WTC11 (cell line): ENCODE measurements around the gene SLC13A4. TPM values are rescaled to one million over a fixed set of nuclear protein-coding genes. Genes with fewer than 3 reads are reported as not detected.

Experiments used
- ATAC-seq: fragments of 200-7000 bp; cut with Tn5 transposase; 2 replicates; pipeline ENCODE4 v1.10.0; 2021; ENCODE audit warnings: mild to moderate bottlenecking, moderate library complexity
- CTCF ChIA-PET: fragments of 300-600 bp; sonication (Branson Sonifier 250); formaldehyde crosslinking; loops from one replicate; lab custom pipeline; 2021; ENCODE audit warnings: antibody characterized with exemption; lab: Charles Lee
- POLR2A ChIA-PET: fragments of 350-600 bp; sonication (Branson Sonifier 250); formaldehyde crosslinking; loops from one replicate; lab custom pipeline; 2021; ENCODE audit warnings: antibody characterized with exemption; lab: Charles Lee
- DNase-seq: peaks from one replicate; pipeline ENCODE4 v3.0.0; 2021; ENCODE audit warnings: low spot score
- H3K27ac Mint-ChIP-seq: 2 replicates; pipeline ENCODE4 v1.8.0; 2021; ENCODE audit warnings: mixed read lengths
- H3K27me3 Mint-ChIP-seq: 2 replicates; pipeline ENCODE4 v1.8.0; 2021; ENCODE audit warnings: low read depth, mild to moderate bottlenecking, moderate library complexity, mixed read lengths
- H3K36me3 Mint-ChIP-seq: 2 replicates; pipeline ENCODE4 v1.8.0; 2021; ENCODE audit warnings: mixed read lengths
- H3K4me1 Mint-ChIP-seq: 2 replicates; pipeline ENCODE4 v1.8.0; 2022; ENCODE audit warnings: mixed read lengths
- H3K4me3 Mint-ChIP-seq: 2 replicates; pipeline ENCODE4 v1.8.0; 2021; ENCODE audit warnings: mild to moderate bottlenecking, moderate library complexity, mixed read lengths
- H3K9me3 Mint-ChIP-seq: 2 replicates; pipeline ENCODE4 v1.8.0; 2021; ENCODE audit warnings: mixed read lengths
- CBFB ChIP-seq: sonication (generic); formaldehyde crosslinking; IDR thresholded peaks from 2 replicates; pipeline ENCODE4 v1.8.1; 2022; ENCODE audit warnings: mild to moderate bottlenecking, low read depth, missing genetic modification reagents
- CDX4 ChIP-seq: fragments of 250-450 bp; sonication (Bioruptor Pico); IDR thresholded peaks from 2 replicates; pipeline ENCODE4 v1.9.0; 2021; ENCODE audit warnings: moderate library complexity, mild to moderate bottlenecking, inconsistent platforms, borderline replicate concordance
- E2F4 ChIP-seq: sonication (generic); formaldehyde crosslinking; IDR thresholded peaks from 2 replicates; pipeline ENCODE4 v1.8.1; 2022; ENCODE audit warnings: low read depth, mild to moderate bottlenecking, moderate library complexity, missing genetic modification reagents, borderline replicate concordance
- ESRRA ChIP-seq: sonication (generic); formaldehyde crosslinking; IDR thresholded peaks from 2 replicates; pipeline ENCODE4 v1.8.1; 2022; ENCODE audit warnings: mild to moderate bottlenecking, missing genetic modification reagents, borderline replicate concordance
- ETV6 ChIP-seq: sonication (generic); formaldehyde crosslinking; IDR thresholded peaks from 2 replicates; pipeline ENCODE4 v1.8.1; 2022; ENCODE audit warnings: mild to moderate bottlenecking, missing genetic modification reagents
- FOXJ3 ChIP-seq: sonication (generic); formaldehyde crosslinking; IDR thresholded peaks from 2 replicates; pipeline ENCODE4 v1.9.0; 2021; ENCODE audit warnings: missing genetic modification reagents, mild to moderate bottlenecking, borderline replicate concordance
- FOXK1 ChIP-seq: sonication (generic); formaldehyde crosslinking; IDR thresholded peaks from 2 replicates; pipeline ENCODE4 v1.8.0; 2022; ENCODE audit warnings: mild to moderate bottlenecking, moderate library complexity, missing genetic modification reagents
- GABPB1 ChIP-seq: sonication (generic); formaldehyde crosslinking; IDR thresholded peaks from 2 replicates; pipeline ENCODE4 v1.8.1; 2023; ENCODE audit warnings: mild to moderate bottlenecking, missing genetic modification reagents
- HMGA2 ChIP-seq: fragments of 250-450 bp; sonication (Bioruptor Pico); IDR thresholded peaks from 2 replicates; pipeline ENCODE4 v1.4.0; 2021; ENCODE audit warnings: mild to moderate bottlenecking, moderate library complexity
- MXD4 ChIP-seq: fragments of 250-450 bp; sonication (Bioruptor Pico); IDR thresholded peaks from 2 replicates; pipeline ENCODE4 v1.8.0; 2021; ENCODE audit warnings: mild to moderate bottlenecking, moderate library complexity, borderline replicate concordance
- MYBL2 ChIP-seq: sonication (generic); formaldehyde crosslinking; IDR thresholded peaks from 2 replicates; pipeline ENCODE4 v1.8.1; 2023; ENCODE audit warnings: mild to moderate bottlenecking, moderate library complexity, missing genetic modification reagents
- NR3C1 ChIP-seq: sonication (generic); formaldehyde crosslinking; conservative IDR thresholded peaks from 2 replicates; pipeline ENCODE4 v1.8.1; 2023; ENCODE audit warnings: low read depth, mild to moderate bottlenecking, missing genetic modification reagents
- SOX15 ChIP-seq: fragments of 250-450 bp; sonication (Bioruptor Pico); IDR thresholded peaks from 2 replicates; pipeline ENCODE4 v1.9.0; 2021; ENCODE audit warnings: mild to moderate bottlenecking
- STAT6 ChIP-seq: sonication (generic); formaldehyde crosslinking; conservative IDR thresholded peaks from 2 replicates; pipeline ENCODE4 v1.8.1; 2023; ENCODE audit warnings: mild to moderate bottlenecking, low read depth, missing genetic modification reagents, moderate library complexity
- TCF7 ChIP-seq: sonication (generic); formaldehyde crosslinking; IDR thresholded peaks from 2 replicates; pipeline ENCODE4 v1.8.0; 2022; ENCODE audit warnings: mild to moderate bottlenecking, low read depth, missing genetic modification reagents, moderate library complexity
- USF2 ChIP-seq: sonication (generic); formaldehyde crosslinking; IDR thresholded peaks from 2 replicates; pipeline ENCODE4 v1.8.1; 2023; ENCODE audit warnings: mild to moderate bottlenecking, missing genetic modification reagents, moderate library complexity
- ZMAT4 ChIP-seq: fragments of 250-450 bp; sonication (Bioruptor Pico); IDR thresholded peaks from 2 replicates; pipeline ENCODE4 v1.9.0; 2021; ENCODE audit warnings: mild to moderate bottlenecking
- ZNF263 ChIP-seq: sonication (generic); formaldehyde crosslinking; IDR thresholded peaks from 2 replicates; pipeline ENCODE4 v1.8.1; 2022; ENCODE audit warnings: low read depth, mild to moderate bottlenecking, moderate library complexity, missing genetic modification reagents
- ZNF396 ChIP-seq: fragments of 250-450 bp; sonication (Bioruptor Pico); IDR thresholded peaks from 2 replicates; pipeline ENCODE4 v1.8.0; 2021; ENCODE audit warnings: mild to moderate bottlenecking, moderate library complexity, borderline replicate concordance
- ZNF425 ChIP-seq: fragments of 250-450 bp; sonication (Bioruptor Pico); conservative IDR thresholded peaks from 2 replicates; pipeline ENCODE4 v1.9.0; 2021; ENCODE audit warnings: mild to moderate bottlenecking
- total RNA-seq: library from RNA; stranded (reverse); gene quantifications from 3 replicates; pipeline ENCODE4 v1.2.3, GENCODE V29; 2021

SLC13A4 gene
- total RNA-seq, 1 experiment from 2014 or later: 1.6 TPM

GRCh38 chr7:135757719-135758411, 29.9 kb upstream of the SLC13A4 start:
- peaks cover 3% of the 10 kb centered on the region; the same call in 1 of the 2 replicates for H3K36me3 Mint-ChIP-seq
- H3K9me3 Mint-ChIP-seq: peaks cover 25% of the 10 kb centered on the region
- CTCF ChIA-PET: interaction anchor here (1.2 kb wide), 1 partner anchor 30 kb away, joined by 3 read pairs; the partner anchor contains the start of gene SLC13A4
- no peaks in the 10 kb centered on the region; the same call in 1 of the 2 replicates for H3K27me3 Mint-ChIP-seq
- H3K27ac Mint-ChIP-seq: peak overlapping the region; percentile 30; the same call in 1 of the 2 replicates
- no peak for TF ChIP-seq GABPB1 (CRISPR knock-in tag)
- TF ChIP-seq ZNF396: no peak
- TF ChIP-seq USF2 (CRISPR knock-in tag): no peak
- TF ChIP-seq E2F4 (CRISPR knock-in tag): no peak
- TF ChIP-seq CBFB (CRISPR knock-in tag): no peak
- no peak for TF ChIP-seq SOX15 (CRISPR knock-in tag)
- no peak for TF ChIP-seq ZNF425 (CRISPR knock-in tag)
- no peak for TF ChIP-seq HMGA2 (CRISPR knock-in tag)
- no peak for TF ChIP-seq TCF7 (CRISPR knock-in tag)
- TF ChIP-seq ZMAT4 (CRISPR knock-in tag): no peak
- no peak for TF ChIP-seq MXD4 (CRISPR knock-in tag)
- TF ChIP-seq ESRRA: no peak
- TF ChIP-seq ZNF263 (CRISPR knock-in tag): no peak
- no peak for TF ChIP-seq FOXJ3 (CRISPR knock-in tag)
- no peak for TF ChIP-seq NR3C1 (CRISPR knock-in tag)
- no peak for TF ChIP-seq MYBL2
- no peak for TF ChIP-seq ETV6 (CRISPR knock-in tag)
- no peak for TF ChIP-seq CDX4
- no peak for TF ChIP-seq FOXK1
- no peak for TF ChIP-seq STAT6 (CRISPR knock-in tag)
- H3K4me3 Mint-ChIP-seq: no peak overlapping the region
- POLR2A ChIA-PET: no interaction called here
- H3K4me1 Mint-ChIP-seq: peaks cover 41% of the 10 kb centered on the region
- no peak for ATAC-seq
- no peak for DNase-seq
